Measurements from ENCODE around the gene GRID2. TPM values are rescaled to one million over a fixed set of nuclear protein-coding genes. Genes with fewer than 3 reads are reported as not detected.

Gene GRID2
- total RNA-seq, 1 donor from 2014 or later = not detected

GRCh38 chr4:93228021-93228420 is 924.3 kb downstream of the GRID2 start:
- Histone ChIP-seq H3K9me3 (no peaks in the 10 kb centered on the region), H3K4me3 (no peak overlapping the region), H3K36me3 (no peaks in the 10 kb centered on the region), H3K27ac (no peak overlapping the region), H3K27me3 (no peaks in the 10 kb centered on the region), H3K4me1 (no peaks in the 10 kb centered on the region)
- DNase-seq (ENCODE audit: extremely low spot score in 2 of 2) = no peak
- intact Hi-C loops (cut with DNase I) = no loop called here
- TF ChIP-seq POLR2A (IDR thresholded peaks at IDR 0.05) (no peak), POLR2AphosphoS5 (IDR thresholded peaks at IDR 0.05; ENCODE audit: insufficient read depth in 1 of 2, low read depth in 1 of 2) (no peak), CTCF (IDR thresholded peaks at IDR 0.05) (no peak)

- H3K27ac ChIP-seq = no peak overlapping the region
- intact Hi-C loops (cut with DNase I) = no loop called here
- TF ChIP-seq POLR2A (IDR thresholded peaks at IDR 0.05) = no peak
- no peak for TF ChIP-seq CTCF (IDR thresholded peaks at IDR 0.05)
- TF ChIP-seq POLR2AphosphoS5 (IDR thresholded peaks at IDR 0.05; ENCODE audit: insufficient read depth in 1 of 2, low read depth in 1 of 2) = no peak
- no peak for DNase-seq (ENCODE audit: extremely low spot score in 2 of 2)
- no peaks in the 10 kb centered on the region for H3K9me3 ChIP-seq
- no peaks in the 10 kb centered on the region for H3K27me3 ChIP-seq
- no peak overlapping the region for H3K4me3 ChIP-seq
- no peaks in the 10 kb centered on the region for H3K4me1 ChIP-seq
- no peaks in the 10 kb centered on the region for H3K36me3 ChIP-seq
These were observed 929.1 kb downstream of the GRID2 start for GRCh38 chr4:93232883-93233282.

- no peaks in the 10 kb centered on the region for H3K4me1 ChIP-seq
- DNase-seq (ENCODE audit: extremely low spot score in 2 of 2) = no peak
- no peaks in the 10 kb centered on the region for H3K27me3 ChIP-seq
- intact Hi-C loops (cut with DNase I) = no loop called here
- H3K4me3 ChIP-seq = no peak overlapping the region
- H3K36me3 ChIP-seq = no peaks in the 10 kb centered on the region
- no peaks in the 10 kb centered on the region for H3K9me3 ChIP-seq
- TF ChIP-seq POLR2A (IDR thresholded peaks at IDR 0.05) = no peak
- TF ChIP-seq POLR2AphosphoS5 (IDR thresholded peaks at IDR 0.05; ENCODE audit: insufficient read depth in 1 of 2, low read depth in 1 of 2) = no peak
- TF ChIP-seq CTCF (IDR thresholded peaks at IDR 0.05) = no peak
- no peak overlapping the region for H3K27ac ChIP-seq
These were observed 933.8 kb downstream of the GRID2 start for GRCh38 chr4:93237521-93237920.

GRCh38 chr4:93243262-93243661 is 939.5 kb downstream of the GRID2 start:
- H3K4me3 ChIP-seq = no peak overlapping the region
- no peak overlapping the region for H3K27ac ChIP-seq
- DNase-seq (ENCODE audit: extremely low spot score in 2 of 2) = no peak
- intact Hi-C loops (cut with DNase I) = no loop called here
- H3K9me3 ChIP-seq = no peaks in the 10 kb centered on the region
- H3K36me3 ChIP-seq = no peaks in the 10 kb centered on the region
- TF ChIP-seq POLR2AphosphoS5 (IDR thresholded peaks at IDR 0.05; ENCODE audit: insufficient read depth in 1 of 2, low read depth in 1 of 2) (no peak), CTCF (IDR thresholded peaks at IDR 0.05) (no peak), POLR2A (IDR thresholded peaks at IDR 0.05) (no peak)
- H3K27me3 ChIP-seq = no peaks in the 10 kb centered on the region
- H3K4me1 ChIP-seq = no peaks in the 10 kb centered on the region

GRCh38 chr4:93261207-93261606 is 957.4 kb downstream of the GRID2 start:
- Histone ChIP-seq H3K4me3 (no peak overlapping the region), H3K36me3 (no peaks in the 10 kb centered on the region), H3K27me3 (no peaks in the 10 kb centered on the region), H3K4me1 (no peaks in the 10 kb centered on the region), H3K27ac (no peak overlapping the region), H3K9me3 (no peaks in the 10 kb centered on the region)
- TF ChIP-seq POLR2A (IDR thresholded peaks at IDR 0.05) = no peak
- TF ChIP-seq CTCF (IDR thresholded peaks at IDR 0.05) = no peak
- TF ChIP-seq POLR2AphosphoS5 (IDR thresholded peaks at IDR 0.05; ENCODE audit: insufficient read depth in 1 of 2, low read depth in 1 of 2) = no peak
- intact Hi-C loops (cut with DNase I) = no loop called here
- no peak for DNase-seq (ENCODE audit: extremely low spot score in 2 of 2)
